HG03432 (cell line): ENCODE results near the gene PCDHGA1.

Experiments used
- ATAC-seq: cut with Tn5 transposase; IDR thresholded peaks from one replicate; pipeline ENCODE4 v1.9.1; 2021; ENCODE audit warnings: mild to moderate bottlenecking, moderate library complexity; ENCODE audit not compliant: unreplicated experiment

Gene PCDHGA1

GRCh38 chr5:141434006-141434405, 103.7 kb downstream of the PCDHGA1 start:
- ATAC-seq: no peak

GRCh38 chr5:141437221-141437620, 106.9 kb downstream of the PCDHGA1 start:
- no peak for ATAC-seq

- no peak for ATAC-seq
Observed at GRCh38 chr5:141439411-141440141, 109.3 kb downstream of the PCDHGA1 start.

DNA sequence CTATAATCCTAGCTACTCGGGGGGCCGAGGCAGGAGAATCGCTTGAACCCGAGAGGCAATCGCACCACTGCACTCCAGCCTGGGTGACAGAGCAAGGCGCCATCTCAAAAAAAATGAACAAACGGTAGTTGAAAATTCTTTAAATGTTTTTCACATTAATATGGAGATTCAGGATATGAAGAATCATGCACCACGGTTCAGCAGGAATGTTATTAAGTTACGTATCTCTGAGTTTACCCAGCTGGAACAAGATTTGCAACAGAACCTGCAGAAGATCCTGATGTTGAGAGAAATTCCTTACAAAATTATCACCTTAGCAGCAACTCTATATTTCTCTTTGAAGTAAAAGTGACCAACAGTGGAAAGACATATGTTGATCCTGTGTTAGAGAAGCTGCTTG, 110.0 kb downstream of the PCDHGA1 start:
- ATAC-seq: no peak

GRCh38 chr5:141441571-141442170, 111.4 kb downstream of the PCDHGA1 start:
- no peak for ATAC-seq

DNA sequence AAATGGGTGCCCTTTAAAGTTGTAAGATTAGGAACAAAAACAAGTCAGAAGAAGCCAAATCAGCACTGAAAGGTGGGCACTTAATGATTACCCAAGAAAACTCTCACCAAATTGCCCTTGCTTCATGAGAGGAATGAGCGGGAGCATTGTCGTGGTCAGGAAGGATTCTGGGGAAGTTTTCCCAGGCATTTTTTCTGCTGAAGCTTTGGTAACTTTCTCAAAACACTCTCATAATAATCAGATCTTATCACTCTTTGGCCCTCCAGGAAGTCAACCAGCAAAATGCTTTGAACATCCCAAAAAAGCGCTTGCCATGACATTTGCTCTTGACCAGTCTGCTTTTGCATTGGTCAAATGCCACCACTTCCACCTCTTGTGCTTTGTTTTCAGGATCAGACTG, 135.0 kb downstream of the PCDHGA1 start:
- ATAC-seq: no peak

GRCh38 chr5:141475625-141476131, 145.4 kb downstream of the PCDHGA1 start, which contains the start of gene PCDHGC3:
PCDHGC3 (plus strand) TSS chr5:141475966; CDS start chr5:141476117, 151 bp downstream.
- ATAC-seq: peak; percentile 98

- peak; percentile 30 for ATAC-seq
Observed at GRCh38 chr5:141476132-141476911, 146.0 kb downstream of the PCDHGA1 start.

DNA sequence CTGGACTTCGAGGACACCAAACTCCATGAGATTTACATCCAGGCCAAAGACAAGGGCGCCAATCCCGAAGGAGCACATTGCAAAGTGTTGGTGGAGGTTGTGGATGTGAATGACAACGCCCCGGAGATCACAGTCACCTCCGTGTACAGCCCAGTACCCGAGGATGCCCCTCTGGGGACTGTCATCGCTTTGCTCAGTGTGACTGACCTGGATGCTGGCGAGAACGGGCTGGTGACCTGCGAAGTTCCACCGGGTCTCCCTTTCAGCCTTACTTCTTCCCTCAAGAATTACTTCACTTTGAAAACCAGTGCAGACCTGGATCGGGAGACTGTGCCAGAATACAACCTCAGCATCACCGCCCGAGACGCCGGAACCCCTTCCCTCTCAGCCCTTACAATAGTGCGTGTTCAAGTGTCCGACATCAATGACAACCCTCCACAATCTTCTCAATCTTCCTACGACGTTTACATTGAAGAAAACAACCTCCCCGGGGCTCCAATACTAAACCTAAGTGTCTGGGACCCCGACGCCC, 146.8 kb downstream of the PCDHGA1 start:
- ATAC-seq: no peak

- ATAC-seq: no peak
Observed at GRCh38 chr5:141477815-141478214, 147.5 kb downstream of the PCDHGA1 start.

GRCh38 chr5:141478321-141478945, 148.1 kb downstream of the PCDHGA1 start:
- no peak for ATAC-seq

DNA sequence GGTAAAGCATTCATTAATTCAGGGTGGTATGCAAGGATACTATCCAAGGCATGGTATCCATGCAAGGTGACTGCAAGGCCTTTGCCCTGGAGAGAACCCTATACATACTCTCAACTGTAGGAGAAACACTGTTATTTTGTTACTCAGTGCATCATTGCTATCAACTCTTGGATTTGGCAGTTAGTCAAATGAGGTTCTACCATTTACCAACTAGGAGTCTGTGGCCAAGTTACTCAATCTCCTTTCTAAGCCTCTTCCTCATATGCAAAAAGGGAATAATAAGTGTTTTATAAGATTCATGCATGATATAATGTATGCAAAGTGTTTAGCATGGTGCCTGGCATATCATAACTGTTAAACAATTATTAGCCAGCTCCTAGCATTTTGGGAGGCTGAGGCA, 149.5 kb downstream of the PCDHGA1 start:
- ATAC-seq: no peak

GRCh38 chr5:141483902-141484301, 153.6 kb downstream of the PCDHGA1 start:
- ATAC-seq: no peak

GRCh38 chr5:141484310-141484640, 154.0 kb downstream of the PCDHGA1 start:
- ATAC-seq: no peak

GRCh38 chr5:141484641-141485311, 154.5 kb downstream of the PCDHGA1 start, which contains the start of gene PCDHGC4:
PCDHGC4 (plus strand) TSS chr5:141485030; CDS start chr5:141485174, 144 bp downstream.
- ATAC-seq: peak; percentile 62

DNA sequence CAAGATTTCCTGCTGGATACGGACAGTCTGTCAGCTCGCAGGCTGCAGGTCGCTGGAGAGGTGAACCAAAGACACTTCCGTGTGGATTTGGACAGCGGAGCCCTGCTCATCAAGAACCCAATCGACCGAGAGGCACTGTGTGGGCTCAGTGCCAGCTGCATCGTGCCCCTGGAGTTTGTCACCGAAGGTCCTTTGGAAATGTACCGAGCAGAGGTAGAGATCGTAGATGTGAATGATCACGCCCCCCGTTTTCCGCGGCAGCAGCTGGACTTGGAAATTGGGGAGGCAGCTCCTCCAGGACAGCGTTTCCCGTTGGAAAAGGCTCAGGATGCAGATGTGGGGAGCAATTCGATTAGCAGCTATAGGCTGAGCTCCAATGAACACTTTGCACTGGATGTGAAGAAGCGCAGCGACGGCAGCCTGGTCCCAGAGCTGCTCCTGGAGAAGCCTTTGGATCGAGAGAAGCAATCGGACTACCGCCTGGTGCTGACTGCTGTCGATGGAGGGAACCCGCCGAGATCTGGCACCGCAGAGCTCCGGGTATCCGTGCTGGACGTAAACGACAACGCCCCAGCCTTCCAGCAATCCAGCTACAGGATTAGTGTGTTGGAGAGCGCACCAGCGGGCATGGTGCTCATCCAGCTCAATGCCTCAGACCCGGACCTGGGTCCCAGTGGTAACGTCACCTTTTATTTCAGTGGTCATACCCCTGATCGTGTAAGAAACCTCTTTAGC, 155.2 kb downstream of the PCDHGA1 start:
- ATAC-seq: peak; percentile 14

GRCh38 chr5:141486091-141486490, 155.8 kb downstream of the PCDHGA1 start:
- ATAC-seq: no peak

DNA sequence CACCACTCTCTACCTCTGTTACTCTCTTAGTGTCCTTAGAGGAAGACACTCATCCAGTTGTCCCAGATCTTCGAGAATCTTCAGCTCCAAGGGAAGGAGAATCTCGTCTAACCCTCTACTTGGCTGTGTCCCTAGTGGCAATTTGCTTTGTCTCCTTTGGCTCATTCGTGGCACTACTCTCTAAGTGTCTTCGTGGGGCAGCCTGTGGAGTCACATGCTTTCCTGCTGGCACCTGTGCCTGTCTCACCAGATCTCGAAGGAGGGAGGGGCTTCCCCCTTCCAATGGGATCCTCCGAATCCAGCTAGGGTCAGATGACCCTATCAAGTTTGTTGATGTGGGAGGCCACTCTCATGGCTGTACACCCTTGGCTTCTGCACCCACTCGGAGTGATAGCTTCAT, 156.8 kb downstream of the PCDHGA1 start:
- no peak for ATAC-seq
